H9 (cell line): Measurements from ENCODE around the gene METTL23. TPM values are rescaled to one million over a fixed set of nuclear protein-coding genes. Genes with fewer than 3 reads are reported as not detected.

Experiments used
- DNase-seq: peaks from one replicate; pipeline ENCODE4 v3.0.0-alpha.2; 2017
- H2AFZ ChIP-seq: one replicate; pipeline ENCODE4 v1.6.1; 2013; ENCODE audit warnings: mild to moderate bottlenecking, low read length, control low read depth, moderate library complexity
- H2AK5ac ChIP-seq: 2 replicates; pipeline ENCODE4 v1.6.1; 2013; ENCODE audit warnings: low read length, control low read depth, mixed read lengths; ENCODE audit not compliant: insufficient read length
- H2BK120ac ChIP-seq: one replicate; pipeline ENCODE4 v1.6.1; 2013; ENCODE audit warnings: low read depth, mild to moderate bottlenecking, low read length, control low read depth, inconsistent platforms; ENCODE audit not compliant: poor library complexity, severe bottlenecking
- H2BK12ac ChIP-seq: 2 replicates; pipeline ENCODE4 v1.6.1; 2013; ENCODE audit warnings: low read length, control low read depth, mixed read lengths, low read depth; ENCODE audit not compliant: insufficient read length
- H2BK15ac ChIP-seq: 2 replicates; pipeline ENCODE4 v1.6.1; 2013; ENCODE audit warnings: low read depth, low read length, control low read depth
- H2BK20ac ChIP-seq: one replicate; pipeline ENCODE4 v1.6.1; 2013; ENCODE audit warnings: low read depth, mild to moderate bottlenecking, low read length, control low read depth, inconsistent platforms; ENCODE audit not compliant: poor library complexity, severe bottlenecking
- H2BK5ac ChIP-seq: 2 replicates; pipeline ENCODE4 v1.6.1; 2013; ENCODE audit warnings: low read length, control low read depth, mixed read lengths; ENCODE audit not compliant: insufficient read length
- H3K14ac ChIP-seq: 2 replicates; pipeline ENCODE4 v1.6.1; 2013; ENCODE audit warnings: low read length, control low read depth; ENCODE audit not compliant: insufficient read depth
- H3K18ac ChIP-seq: 2 replicates; pipeline ENCODE4 v1.6.1; 2013; ENCODE audit warnings: low read depth, mild to moderate bottlenecking, mixed read lengths, low read length, control low read depth; ENCODE audit not compliant: insufficient read length
- H3K23ac ChIP-seq: 2 replicates; pipeline ENCODE4 v1.6.1; 2013; ENCODE audit warnings: low read length, control low read depth, mixed read lengths, low read depth; ENCODE audit not compliant: insufficient read length
- H3K23me2 ChIP-seq: 2 replicates; pipeline ENCODE4 v1.6.1; 2013; ENCODE audit warnings: low read depth, mild to moderate bottlenecking, mixed read lengths, low read length, control low read depth; ENCODE audit not compliant: insufficient read length, poor library complexity, severe bottlenecking
- H3K27ac ChIP-seq: 2 replicates; pipeline ENCODE4 v1.5.1; 2013; ENCODE audit warnings: low read length, control low read depth, mixed read lengths, low read depth; ENCODE audit not compliant: insufficient read length
- H3K27me3 ChIP-seq: 2 replicates; pipeline ENCODE4 v1.6.1; 2013; ENCODE audit warnings: low read length, control low read depth, inconsistent platforms; ENCODE audit not compliant: insufficient read depth
- H3K4ac ChIP-seq: 2 replicates; pipeline ENCODE4 v1.6.1; 2013; ENCODE audit warnings: low read depth, mild to moderate bottlenecking, control low read depth, inconsistent platforms, low read length, moderate library complexity
- H3K4me1 ChIP-seq: 2 replicates; pipeline ENCODE4 v1.6.1; 2013; ENCODE audit warnings: low read length, control low read depth, inconsistent platforms; ENCODE audit not compliant: insufficient read depth
- H3K4me2 ChIP-seq: 2 replicates; pipeline ENCODE4 v1.6.1; 2013; ENCODE audit warnings: low read length, control low read depth, mixed read lengths; ENCODE audit not compliant: insufficient read length, insufficient read depth
- H3K56ac ChIP-seq: 2 replicates; pipeline ENCODE4 v1.6.1; 2013; ENCODE audit warnings: low read depth, mild to moderate bottlenecking, mixed read lengths, low read length, control low read depth; ENCODE audit not compliant: insufficient read length
- H3K79me1 ChIP-seq: 2 replicates; pipeline ENCODE4 v1.6.1; 2013; ENCODE audit warnings: low read depth, mild to moderate bottlenecking, moderate library complexity, low read length, control low read depth, inconsistent platforms; ENCODE audit not compliant: insufficient read depth, poor library complexity, severe bottlenecking
- H3K79me2 ChIP-seq: 2 replicates; pipeline ENCODE4 v1.6.1; 2013; ENCODE audit warnings: low read length, control low read depth, inconsistent platforms; ENCODE audit not compliant: insufficient read depth
- H3K9ac ChIP-seq: 2 replicates; pipeline ENCODE4 v1.6.1; 2013; ENCODE audit warnings: low read length, control low read depth, mixed read lengths; ENCODE audit not compliant: insufficient read length; ENCODE audit errors: extremely low read depth
- H3K9me3 ChIP-seq: one replicate; pipeline ENCODE4 v1.6.1; 2013; ENCODE audit warnings: low read depth, low read length, inconsistent platforms; ENCODE audit not compliant: control insufficient read depth
- H3T11ph ChIP-seq: one replicate; pipeline ENCODE4 v1.6.1; 2013; ENCODE audit warnings: mild to moderate bottlenecking, low read length, control low read depth, inconsistent platforms
- H4K20me1 ChIP-seq: one replicate; pipeline ENCODE4 v1.6.1; 2013; ENCODE audit not compliant: control insufficient read depth, insufficient read length, insufficient read depth
- H4K5ac ChIP-seq: 2 replicates; pipeline ENCODE4 v1.6.1; 2013; ENCODE audit warnings: low read depth, mild to moderate bottlenecking, mixed read lengths, low read length, control low read depth; ENCODE audit not compliant: insufficient read length
- H4K8ac ChIP-seq: replicated peaks from 2 replicates; pipeline ENCODE4 v1.6.1; 2013; ENCODE audit warnings: low read length, control low read depth, mixed read lengths, low read depth; ENCODE audit not compliant: insufficient read length
- H4K91ac ChIP-seq: 2 replicates; pipeline ENCODE4 v1.6.1; 2013; ENCODE audit warnings: low read depth, mild to moderate bottlenecking, moderate library complexity, mixed read lengths, low read length, control low read depth; ENCODE audit not compliant: insufficient read length
- H3K27ac Mint-ChIP-seq, 3 experiments: 2 replicates in 2 of 3; 3 replicates in 1 of 3; pipeline ENCODE4 v1.8.0; 2020 to 2021; ENCODE audit warnings: mixed read lengths in 3 of 3, mild to moderate bottlenecking in 1 of 3, moderate library complexity in 1 of 3
- H3K27me3 Mint-ChIP-seq: 2 replicates; pipeline ENCODE4 v1.8.0; 2021; ENCODE audit warnings: low read depth, mild to moderate bottlenecking, moderate library complexity, mixed read lengths
- H3K36me3 Mint-ChIP-seq, 3 experiments: 2 replicates in 2 of 3; 3 replicates in 1 of 3; pipeline ENCODE4 v1.8.0; 2020 to 2021; ENCODE audit warnings: low read depth in 3 of 3, mixed read lengths in 3 of 3; ENCODE audit not compliant: insufficient read depth in 1 of 3
- H3K4me1 Mint-ChIP-seq, 2 experiments: 2 replicates each; pipeline ENCODE4 v1.8.0; 2020; ENCODE audit warnings: mixed read lengths in 2 of 2
- H3K4me3 Mint-ChIP-seq, 2 experiments: 2 replicates in 1 of 2; 3 replicates in 1 of 2; pipeline ENCODE4 v1.8.0; 2020 to 2021; ENCODE audit warnings: mild to moderate bottlenecking in 2 of 2, mixed read lengths in 2 of 2, moderate library complexity in 1 of 2
- H3K9me3 Mint-ChIP-seq, 2 experiments: 2 replicates in 1 of 2; 3 replicates in 1 of 2; pipeline ENCODE4 v1.8.0; 2020; ENCODE audit warnings: mild to moderate bottlenecking in 2 of 2, mixed read lengths in 2 of 2, moderate library complexity in 1 of 2
- CTCF ChIP-seq: fragments of 200-600 bp; sonication (generic); conservative IDR thresholded peaks from 3 replicates; pipeline ENCODE4 v1.8.0; 2021; ENCODE audit warnings: antibody characterized with exemption, mild to moderate bottlenecking
- WGBS: extraction: QIAGEN DNeasy Blood & Tissue Kit; methylation state at CpG from one replicate; pipeline ENCODE4 v1.1.7; 2013; ENCODE audit warnings: missing lambda C conversion rate, low lambda C conversion rate, mixed read lengths; ENCODE audit not compliant: insufficient read length; ENCODE audit errors: extremely low coverage; 5-methylcytosine and 5-hydroxymethylcytosine counted together
- total RNA-seq: library from RNA; stranded (reverse); gene quantifications from 2 replicates; pipeline ENCODE4 v1.2.1, GENCODE V29; 2021

METTL23 gene
- total RNA-seq, 1 experiment from 2014 or later: 29.9 TPM

GRCh38 chr17:76682296-76682695, 44.3 kb upstream of the METTL23 start:
- Histone ChIP-seq H3K9me3 (no peaks in the 10 kb centered on the region), H2AK5ac (no peak overlapping the region), H3K79me2 (no peaks in the 10 kb centered on the region), H2BK12ac (no peak overlapping the region), H3K27ac (no peak overlapping the region), H3K9ac (no peak overlapping the region), H3K27me3 (no peaks in the 10 kb centered on the region), H3K18ac (no peak overlapping the region), H3K56ac (peak overlapping the region; percentile 51), H3K23me2 (no peaks in the 10 kb centered on the region), H4K5ac (no peak overlapping the region), H2BK120ac (no peak overlapping the region), H4K20me1 (no peaks in the 10 kb centered on the region), H3K23ac (no peak overlapping the region), H3K14ac (no peak overlapping the region; the same call in 1 of the 2 replicates), H4K91ac (peak overlapping the region; percentile 44), H2BK15ac (no peak overlapping the region), H2BK20ac (no peak overlapping the region), H3T11ph (no peak overlapping the region), H2BK5ac (no peak overlapping the region), H3K4me2 (no peak overlapping the region), H4K8ac (no peak overlapping the region), H3K79me1 (no peaks in the 10 kb centered on the region), H3K4ac (no peak overlapping the region), H2AFZ (no peak overlapping the region), H3K4me1 (peaks cover 3% of the 10 kb centered on the region; the same call in 1 of the 2 replicates)
- no peak for DNase-seq
- Mint-ChIP-seq H3K4me3 (no peak overlapping the region), H3K36me3 (peaks cover 0 to 4% (median 0%) of the 10 kb centered on the region in 3 experiments; a peak in 1 of 7 replicates), H3K27ac (0 out of 7 replicates have a peak overlapping the region, but pooled peaks of 1 of the 3 experiments have one; percentile 82), H3K9me3 (no peaks in the 10 kb centered on the region; a peak in 1 of 5 replicates), H3K27me3 (no peaks in the 10 kb centered on the region), H3K4me1 (peaks cover 16 to 33% of the 10 kb centered on the region in 2 experiments)
- TF ChIP-seq CTCF: no peak
- WGBS: no CpG with 5 or more reads among the region's 12 CpGs
